NCI-H1105 (cell line): Measurements from ENCODE around the gene SERPIND1.
A peak's percentile ranks its signal among the peaks of the same experiment; 100 is the strongest.

Experiments
- DNase-seq: peaks from one replicate; lab custom pipeline; 2025; lab: John Stamatoyannopoulos, UW

Gene SERPIND1

DNA sequence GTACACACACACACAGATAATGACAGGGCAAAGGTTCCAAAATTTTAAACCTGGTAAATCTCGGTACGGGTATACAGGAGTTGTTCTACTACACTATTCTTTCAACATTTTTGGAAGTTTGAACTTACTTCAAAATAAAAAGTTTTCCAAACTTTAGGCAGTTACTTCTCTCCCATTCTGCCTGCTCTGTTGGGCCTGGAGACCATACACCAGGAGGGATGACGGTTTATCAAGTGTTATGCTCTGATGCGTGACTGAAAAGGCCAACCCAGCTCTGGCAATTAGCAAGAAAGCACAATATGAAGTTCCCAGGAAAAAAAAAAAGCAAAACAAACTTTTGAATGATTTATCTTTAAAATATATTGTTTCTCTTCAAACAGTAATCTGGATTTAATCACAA, 969 bp downstream of the SERPIND1 start:
- DNase-seq: no peak

GRCh38 chr22:20775342-20775895, 1.5 kb downstream of the SERPIND1 start:
- DNase-seq: no peak

- DNase-seq: no peak
Observed at GRCh38 chr22:20776624-20777405, 2.9 kb downstream of the SERPIND1 start.

DNA sequence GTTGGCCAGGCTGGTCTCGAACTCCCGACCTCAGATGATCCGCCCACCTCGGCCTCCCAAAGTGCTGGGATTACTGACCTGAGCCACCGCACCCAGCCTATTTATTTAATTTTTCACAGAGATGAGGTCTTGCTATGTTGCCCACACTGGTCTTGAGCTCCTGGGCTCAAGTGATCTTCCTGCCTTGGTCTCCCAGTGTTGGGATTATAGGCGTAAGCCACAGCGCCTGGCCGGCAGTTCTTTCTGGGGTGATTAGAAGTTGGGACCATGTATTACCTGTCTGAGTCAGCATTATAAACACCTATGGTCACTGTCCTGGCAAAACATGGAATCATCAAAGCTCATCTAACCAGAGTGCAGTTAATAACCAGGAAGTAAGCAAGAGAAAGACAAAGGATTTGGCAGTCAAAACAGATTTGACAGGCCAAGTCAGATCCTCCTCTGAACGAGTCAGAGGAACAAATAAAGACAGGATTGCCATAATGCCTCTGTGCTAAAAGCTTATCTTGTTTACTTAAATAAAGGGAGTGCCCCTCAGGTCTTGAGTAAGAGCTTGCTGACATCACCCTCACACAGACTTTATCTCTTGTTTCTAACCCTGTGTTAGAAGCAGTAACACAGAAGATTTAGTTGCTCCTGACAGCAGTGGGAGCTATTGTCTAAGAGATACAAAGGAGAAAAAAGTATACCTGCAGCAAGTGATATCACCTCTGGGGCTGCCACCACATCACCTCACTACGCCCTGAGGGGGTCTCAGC, 3.7 kb downstream of the SERPIND1 start:
- DNase-seq: peak; percentile 8

GRCh38 chr22:20779014-20779817, 5.3 kb downstream of the SERPIND1 start:
- no peak for DNase-seq

DNA sequence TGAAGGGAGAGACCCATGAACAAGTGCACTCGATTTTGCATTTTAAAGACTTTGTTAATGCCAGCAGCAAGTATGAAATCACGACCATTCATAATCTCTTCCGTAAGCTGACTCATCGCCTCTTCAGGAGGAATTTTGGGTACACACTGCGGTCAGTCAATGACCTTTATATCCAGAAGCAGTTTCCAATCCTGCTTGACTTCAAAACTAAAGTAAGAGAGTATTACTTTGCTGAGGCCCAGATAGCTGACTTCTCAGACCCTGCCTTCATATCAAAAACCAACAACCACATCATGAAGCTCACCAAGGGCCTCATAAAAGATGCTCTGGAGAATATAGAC, 5.9 kb downstream of the SERPIND1 start:
- no peak for DNase-seq

- no peak for DNase-seq
Observed at GRCh38 chr22:20781272-20781990, 7.5 kb downstream of the SERPIND1 start.

DNA sequence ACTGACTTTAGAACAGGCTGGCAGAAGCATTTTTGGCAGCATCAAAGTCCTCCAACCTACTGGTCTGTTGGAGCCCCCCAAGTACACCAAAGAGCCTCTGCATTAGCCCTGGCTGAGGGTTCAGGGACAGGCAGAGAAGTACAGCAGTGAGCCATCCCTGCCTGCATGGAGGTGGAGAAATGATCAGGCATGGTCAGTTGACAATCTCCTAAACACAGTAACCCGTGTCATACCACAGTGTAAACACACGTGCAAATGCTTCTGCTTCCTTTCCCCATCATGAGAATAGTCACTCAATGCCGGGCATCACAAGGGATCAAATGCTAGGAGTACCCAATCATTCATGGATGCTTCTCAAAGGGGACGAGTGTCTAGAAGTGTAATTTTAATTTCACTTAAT, 8.2 kb downstream of the SERPIND1 start:
- DNase-seq: no peak

DNA sequence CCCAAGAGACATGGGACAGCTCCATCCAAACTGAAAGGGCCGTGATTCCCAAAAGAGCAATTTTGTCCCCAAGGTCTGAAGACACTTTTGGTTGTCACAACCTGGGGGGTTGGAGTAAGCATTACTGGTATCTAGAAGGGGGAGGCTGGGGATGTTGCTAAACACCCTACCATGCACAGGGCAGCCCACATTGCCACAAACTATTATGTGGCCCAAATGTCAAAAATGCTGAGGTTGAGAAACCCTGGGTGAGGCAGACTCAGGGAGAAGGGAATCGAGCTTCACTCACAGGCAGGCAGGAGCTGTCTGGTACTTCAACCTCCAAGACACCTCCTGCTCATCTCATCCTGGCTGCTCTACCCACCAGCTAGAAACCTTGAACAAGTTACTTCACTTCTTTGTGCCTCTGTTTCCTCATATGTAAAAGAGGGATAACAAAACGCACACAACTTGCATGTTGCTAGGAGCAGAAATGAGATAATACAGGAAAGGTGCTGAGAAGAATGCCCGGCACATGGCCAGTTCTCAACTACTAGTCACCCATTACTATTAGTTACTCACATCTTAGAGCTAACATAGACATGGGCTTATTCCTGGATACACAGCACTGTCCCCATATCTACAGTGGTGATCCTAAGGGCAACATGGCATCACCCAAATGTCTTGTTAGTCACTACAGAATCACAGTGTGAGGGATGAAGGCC, 8.8 kb downstream of the SERPIND1 start:
- DNase-seq: no peak

DNA sequence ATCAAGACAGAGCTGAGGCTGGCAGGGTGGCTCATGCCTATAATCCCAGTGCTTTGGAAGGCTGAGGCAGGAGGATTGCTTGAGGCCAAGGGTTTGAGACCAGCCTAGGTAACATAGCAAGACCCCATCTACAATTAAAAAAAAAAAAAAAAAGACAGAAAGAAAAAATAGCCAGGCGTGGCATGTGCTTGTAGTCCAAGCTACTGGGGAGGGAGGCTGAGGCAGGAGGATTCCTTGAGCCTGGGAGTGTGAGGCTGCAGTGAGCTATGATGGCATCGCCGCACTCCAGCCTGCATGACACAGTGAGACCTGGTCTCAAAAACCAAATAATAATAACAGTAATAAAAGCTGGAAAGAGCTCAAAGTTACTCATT, 9.4 kb downstream of the SERPIND1 start:
- DNase-seq: no peak

DNA sequence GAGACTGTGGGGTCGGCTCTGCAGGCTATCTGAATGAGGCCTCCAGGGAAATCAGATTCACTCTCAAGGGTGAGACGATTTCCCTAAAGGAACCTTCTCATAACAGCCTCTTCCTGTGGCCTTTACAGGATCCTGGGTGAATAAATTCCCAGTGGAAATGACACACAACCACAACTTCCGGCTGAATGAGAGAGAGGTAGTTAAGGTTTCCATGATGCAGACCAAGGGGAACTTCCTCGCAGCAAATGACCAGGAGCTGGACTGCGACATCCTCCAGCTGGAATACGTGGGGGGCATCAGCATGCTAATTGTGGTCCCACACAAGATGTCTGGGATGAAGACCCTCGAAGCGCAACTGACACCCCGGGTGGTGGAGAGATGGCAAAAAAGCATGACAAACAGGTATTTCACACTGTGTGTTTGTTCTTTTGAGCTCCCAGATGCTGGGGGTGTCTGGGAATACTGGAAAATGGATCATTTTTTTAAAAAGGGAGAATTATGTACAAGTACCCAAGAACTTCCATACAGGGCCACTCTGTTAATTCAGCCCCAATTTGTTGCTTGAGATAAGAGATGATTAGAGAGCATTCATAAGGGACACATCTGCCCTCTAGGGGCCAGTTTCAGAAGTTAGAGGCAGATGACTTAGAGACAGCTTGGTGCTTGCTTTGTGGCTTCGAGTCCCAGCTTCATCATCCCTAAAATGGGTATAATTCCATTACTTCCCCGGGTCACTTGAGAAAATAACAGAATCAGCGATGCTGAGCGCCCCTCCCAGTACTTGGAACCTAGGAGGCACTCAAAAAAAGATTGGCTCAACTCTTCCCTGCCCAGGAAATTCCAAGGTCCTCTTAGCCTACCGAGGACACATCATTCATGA, 10.2 kb downstream of the SERPIND1 start:
- DNase-seq: peak; percentile 33

DNA sequence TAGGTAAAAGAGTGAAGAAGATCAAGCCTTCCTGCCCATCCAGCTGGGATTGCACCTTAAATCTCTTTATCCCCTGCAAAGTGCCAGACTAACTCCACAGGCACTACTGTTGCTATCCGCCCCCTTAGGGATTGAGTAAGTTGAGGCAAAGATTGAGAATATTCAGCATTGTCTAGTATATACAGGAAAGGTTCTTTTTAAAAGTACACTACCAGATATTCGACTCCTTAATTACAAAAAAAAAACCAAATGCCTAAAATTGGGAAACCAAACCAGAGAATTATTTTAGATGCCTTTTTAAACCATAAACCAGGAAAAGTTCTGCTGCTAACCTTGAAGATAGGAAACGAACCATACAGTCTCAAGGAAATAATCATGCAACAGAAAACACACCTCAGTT, 11.5 kb downstream of the SERPIND1 start:
- DNase-seq: no peak

DNA sequence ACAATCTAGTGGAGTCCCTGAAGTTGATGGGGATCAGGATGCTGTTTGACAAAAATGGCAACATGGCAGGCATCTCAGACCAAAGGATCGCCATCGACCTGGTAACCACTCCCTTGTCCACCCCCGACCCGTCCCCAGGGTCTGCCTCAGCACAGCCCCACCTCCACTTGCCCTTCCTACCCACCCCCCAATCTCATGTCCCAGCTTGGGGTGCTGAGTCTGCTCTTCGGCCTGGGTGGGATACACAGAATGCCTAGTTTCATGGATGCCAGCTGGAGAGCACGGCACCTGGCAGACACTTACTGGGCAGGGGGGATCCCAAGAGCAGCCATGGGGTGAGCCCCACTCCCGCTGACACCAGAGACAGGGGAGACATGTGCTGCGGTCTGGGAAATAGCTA, 12.1 kb downstream of the SERPIND1 start:
- DNase-seq: no peak

GRCh38 chr22:20786536-20786979, 12.6 kb downstream of the SERPIND1 start:
- no peak for DNase-seq

GRCh38 chr22:20787223-20787622, 13.3 kb downstream of the SERPIND1 start:
- no peak for DNase-seq

DNA sequence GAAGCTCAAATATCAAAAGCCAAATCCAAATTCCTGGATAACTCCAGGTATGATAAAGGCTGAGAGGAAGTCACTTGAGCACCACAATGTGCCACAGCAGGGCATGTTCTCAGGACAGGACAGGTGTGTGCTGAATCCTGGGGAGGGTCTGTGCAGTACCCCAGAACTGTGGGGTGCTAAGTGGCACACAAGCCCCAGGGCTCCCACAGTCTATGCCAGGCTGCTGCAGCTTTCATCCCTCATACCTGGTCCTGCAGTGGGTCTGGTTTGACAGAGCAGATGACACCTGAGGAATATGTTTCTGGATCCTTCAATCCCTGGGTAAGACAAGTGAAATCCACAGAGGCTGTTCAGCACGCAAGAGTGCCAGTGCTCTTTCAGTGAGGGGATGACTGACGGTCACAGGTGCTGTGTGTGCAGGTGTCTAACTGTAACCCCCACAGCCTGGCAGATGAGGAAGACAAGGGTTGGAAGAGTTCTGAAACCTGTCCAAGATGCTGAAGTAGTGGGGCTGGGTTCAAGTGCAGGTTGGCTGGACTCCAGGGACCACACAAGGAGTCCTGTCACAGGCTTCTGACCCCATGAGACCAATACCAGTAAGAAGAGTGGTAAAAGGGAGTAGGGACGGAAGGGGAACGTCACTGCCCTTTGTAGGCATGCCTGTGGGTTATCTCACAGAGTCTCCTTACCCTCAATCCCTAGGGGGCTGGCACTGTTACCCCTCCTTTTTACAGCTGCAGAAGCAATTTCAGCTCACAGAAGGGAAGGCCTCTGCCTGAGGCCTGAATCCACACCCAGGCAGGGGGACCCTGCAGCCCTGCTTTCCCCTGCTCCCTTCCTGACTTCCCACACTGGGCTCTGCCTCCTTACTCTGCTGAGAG, 14.1 kb downstream of the SERPIND1 start:
- no peak for DNase-seq

DNA sequence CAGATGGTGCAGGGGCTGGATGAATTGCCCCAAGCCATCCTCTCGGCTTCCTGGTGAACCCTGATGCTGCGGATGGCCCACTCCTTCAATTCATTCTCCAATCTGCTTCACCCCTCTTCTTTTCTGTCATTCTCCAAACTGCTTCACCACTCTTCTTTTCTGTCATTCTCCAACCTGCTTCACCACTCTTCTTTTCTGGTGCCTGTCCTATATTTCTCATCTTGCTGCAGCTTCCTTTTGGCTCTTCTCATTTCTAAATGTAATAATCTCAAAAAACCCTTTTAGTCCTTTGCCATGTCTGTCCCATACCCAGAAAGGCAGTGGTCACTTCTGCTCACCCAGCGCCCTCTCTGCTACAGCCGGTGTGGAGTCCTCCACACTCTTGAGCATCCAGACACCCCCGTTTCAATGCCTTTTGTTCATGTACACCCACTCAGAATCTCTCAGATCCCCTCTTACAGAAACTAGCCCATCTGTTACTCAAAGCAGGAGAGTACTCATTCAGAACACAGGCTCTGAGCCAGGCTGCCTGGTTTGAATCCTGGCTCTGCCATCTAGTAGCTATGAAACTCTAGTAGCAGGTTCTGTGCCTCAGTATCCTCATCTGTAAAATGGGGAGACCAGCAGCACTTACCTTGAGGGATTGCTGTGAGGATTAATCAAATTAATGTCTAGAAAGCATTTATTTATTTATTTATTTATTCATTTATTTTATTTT, 14.9 kb downstream of the SERPIND1 start:
- DNase-seq: no peak

- no peak for DNase-seq
Observed at GRCh38 chr22:20792221-20792965, 18.5 kb downstream of the SERPIND1 start.
